A673 (cell line): ENCODE data around the gene SLC4A7. TPM values are rescaled to one million over a fixed set of nuclear protein-coding genes. Genes with fewer than 3 reads are reported as not detected.

ENCODE experiments used
- BruUV-seq: library from RNA; stranded (reverse); fragments of 400-500 nt; replicated peaks from 2 replicates; lab custom pipeline; 2021; lab: Mats Ljungman, UMichigan
- CTCF ChIA-PET: fragments of 300-600 bp; sonication (Branson Sonifier 250); formaldehyde crosslinking; loops from one replicate; lab custom pipeline; 2022; ENCODE audit warnings: antibody characterized with exemption; lab: Charles Lee
- POLR2A ChIA-PET: fragments of 300-600 bp; sonication (Branson Sonifier 250); formaldehyde crosslinking; loops from one replicate; lab custom pipeline; 2022; ENCODE audit warnings: antibody characterized with exemption; ENCODE audit not compliant: low non-redundant PET; lab: Charles Lee
- DNase-seq: peaks from one replicate; pipeline ENCODE4 v3.0.0-alpha.2; 2015; ENCODE audit warnings: low spot score
- H3K27ac ChIP-seq: fragments of 200-600 bp; sonication (generic); 2 replicates; pipeline ENCODE4 v1.5.1; 2016; ENCODE audit warnings: mixed run types, low read depth, mild to moderate bottlenecking, mixed read lengths, antibody characterized with exemption, low read length; ENCODE audit not compliant: poor library complexity, severe bottlenecking
- H3K27me3 ChIP-seq: fragments of 200-600 bp; sonication (generic); replicated peaks from 2 replicates; pipeline ENCODE4 v1.6.1; 2017; ENCODE audit warnings: mixed run types, low read depth, mild to moderate bottlenecking, mixed read lengths, antibody characterized with exemption, low read length; ENCODE audit not compliant: insufficient read depth, poor library complexity
- H3K36me3 ChIP-seq: fragments of 200-600 bp; sonication (generic); 2 replicates; pipeline ENCODE4 v1.6.1; 2016; ENCODE audit warnings: mixed run types, mild to moderate bottlenecking, mixed read lengths, antibody characterized with exemption, low read length; ENCODE audit not compliant: insufficient read depth, poor library complexity, severe bottlenecking
- H3K4me1 ChIP-seq: fragments of 200-600 bp; sonication (generic); 2 replicates; pipeline ENCODE4 v1.6.1; 2017; ENCODE audit warnings: mixed run types, mild to moderate bottlenecking, mixed read lengths, antibody characterized with exemption, low read length; ENCODE audit not compliant: insufficient read depth, poor library complexity, severe bottlenecking
- H3K4me3 ChIP-seq: fragments of 200-600 bp; sonication (generic); 2 replicates; pipeline ENCODE4 v1.5.1; 2016; ENCODE audit warnings: low read depth, mixed run types, mild to moderate bottlenecking, mixed read lengths, low read length; ENCODE audit not compliant: poor library complexity, severe bottlenecking
- H3K9me3 ChIP-seq: fragments of 200-600 bp; sonication (generic); 2 replicates; pipeline ENCODE4 v1.6.1; 2016; ENCODE audit warnings: mixed run types, low read depth, mild to moderate bottlenecking, mixed read lengths, antibody characterized with exemption, low read length; ENCODE audit not compliant: poor library complexity, severe bottlenecking
- CTCF ChIP-seq: fragments of 300-800, 200-600 bp; sonication (generic); conservative IDR thresholded peaks from 2 replicates; pipeline ENCODE4 v1.5.1; 2017; ENCODE audit warnings: low read depth, mild to moderate bottlenecking, antibody characterized with exemption, low read length, moderate library complexity, mixed read lengths
- EZH2 ChIP-seq: fragments of 200-600 bp; sonication (generic); IDR thresholded peaks from 2 replicates; pipeline ENCODE4 v1.6.1; 2017; ENCODE audit warnings: borderline replicate concordance, low read depth, mild to moderate bottlenecking, mixed read lengths, antibody characterized with exemption, low read length; ENCODE audit not compliant: poor library complexity, severe bottlenecking
- intact Hi-C: fragments of 100-400 bp; cut with micrococcal nuclease; formaldehyde crosslinking; loops from one replicate; pipeline ENCODE4 v1.10.0; 2022; ENCODE audit not compliant: unreplicated experiment
- total RNA-seq: library from RNA; stranded (reverse); gene quantifications from 2 replicates; pipeline ENCODE4 v1.2.3, GENCODE V29; 2021

Gene SLC4A7
- total RNA-seq, 1 experiment from 2014 or later: 22.6 TPM

- no peak overlapping the region for H3K27ac ChIP-seq
- no peak overlapping the region for H3K4me3 ChIP-seq
- TF ChIP-seq EZH2 (no peak), CTCF (no peak)
- ChIA-PET CTCF (no interaction called here), POLR2A (no interaction called here)
- DNase-seq: no peak
- H3K36me3 ChIP-seq: no peaks in the 10 kb centered on the region
- H3K27me3 ChIP-seq: no peaks in the 10 kb centered on the region
- no peaks in the 10 kb centered on the region for H3K9me3 ChIP-seq
- intact Hi-C loops: no loop called here
- H3K4me1 ChIP-seq: no peaks in the 10 kb centered on the region
- no TSS peak for BruUV-seq
These were observed 16.8 kb upstream of the SLC4A7 start for GRCh38 chr3:27500986-27501385.

GRCh38 chr3:27500035-27500434, 15.9 kb upstream of the SLC4A7 start:
- Histone ChIP-seq H3K27ac (no peak overlapping the region), H3K9me3 (no peaks in the 10 kb centered on the region), H3K36me3 (no peaks in the 10 kb centered on the region), H3K27me3 (no peaks in the 10 kb centered on the region), H3K4me1 (no peaks in the 10 kb centered on the region), H3K4me3 (no peak overlapping the region)
- intact Hi-C loops: no loop called here
- TF ChIP-seq CTCF (no peak), EZH2 (no peak)
- no peak for DNase-seq
- BruUV-seq: no TSS peak
- ChIA-PET POLR2A (no interaction called here), CTCF (no interaction called here)

- Histone ChIP-seq H3K9me3 (no peaks in the 10 kb centered on the region), H3K27ac (no peak overlapping the region), H3K27me3 (no peaks in the 10 kb centered on the region), H3K4me3 (no peak overlapping the region), H3K4me1 (no peaks in the 10 kb centered on the region), H3K36me3 (no peaks in the 10 kb centered on the region)
- TF ChIP-seq EZH2 (no peak), CTCF (no peak)
- DNase-seq: no peak
- BruUV-seq: no TSS peak
- CTCF ChIA-PET: no interaction called here
- intact Hi-C loops: no loop called here
- POLR2A ChIA-PET: no interaction called here
These were observed 10.6 kb upstream of the SLC4A7 start for GRCh38 chr3:27494784-27495183.
